Stimulated activated CD8-positive, alpha-beta memory T cell treated with anti-CD3 and anti-CD28 coated beads, Interleukin-7, amount 100 ng/mL, for 48 hours (primary cell): ENCODE data around the gene PRKAB2.
"Not testable (repeated sequence)": the region's sequence is repeated elsewhere in the genome, so short reads cannot be mapped to it uniquely, and the experiment has no call there.

Experiments
- DNase-seq, 2 donors: peaks; one replicate each; pipeline ENCODE4 v3.0.0-alpha.2; 2020; ENCODE audit warnings: low read depth in 1 of 2; ENCODE audit errors: extremely low read depth in 1 of 2

The PRKAB2 gene

GRCh38 chr1:147172168-147173016, at the start of gene PRKAB2:
Gene PRKAB2, minus strand, starts transcription at chr1:147172470. Its CDS starts 326 bp downstream, at chr1:147172144.
- peak; percentile 87 to 88 for DNase-seq

- DNase-seq, result no peak
Observed at GRCh38 chr1:147218606-147219005, 46.3 kb upstream of the PRKAB2 start.

GRCh38 chr1:147217141-147217540, 44.9 kb upstream of the PRKAB2 start:
- no peak for DNase-seq

- DNase-seq, result no peak
Observed at GRCh38 chr1:147216124-147216523, 43.9 kb upstream of the PRKAB2 start.

- DNase-seq, result no peak
Observed at GRCh38 chr1:147215540-147215916, 43.3 kb upstream of the PRKAB2 start.

- no peak for DNase-seq
Observed at GRCh38 chr1:147214842-147215539, 42.7 kb upstream of the PRKAB2 start.

GRCh38 chr1:147214325-147214724, 42.1 kb upstream of the PRKAB2 start:
- DNase-seq, result no peak

- DNase-seq, result no peak
Observed at GRCh38 chr1:147213271-147213670, 41.0 kb upstream of the PRKAB2 start.

GRCh38 chr1:147211577-147211976, 39.3 kb upstream of the PRKAB2 start:
- no peak for DNase-seq

- DNase-seq, result no peak
Observed at GRCh38 chr1:147210987-147211386, 38.7 kb upstream of the PRKAB2 start.

- no peak for DNase-seq
Observed at GRCh38 chr1:147209825-147210821, 37.9 kb upstream of the PRKAB2 start.

- DNase-seq, result no peak
Observed at GRCh38 chr1:147208619-147209018, 36.3 kb upstream of the PRKAB2 start.

GRCh38 chr1:147207192-147207591, 34.9 kb upstream of the PRKAB2 start:
- DNase-seq, result no peak

- DNase-seq, result no peak
Observed at GRCh38 chr1:147204080-147204479, 31.8 kb upstream of the PRKAB2 start.

- DNase-seq, result no peak
Observed at GRCh38 chr1:147202576-147202975, 30.3 kb upstream of the PRKAB2 start.

GRCh38 chr1:147201786-147202185, 29.5 kb upstream of the PRKAB2 start:
- DNase-seq, result no peak

GRCh38 chr1:147201276-147201675, 29.0 kb upstream of the PRKAB2 start:
- DNase-seq, result no peak

GRCh38 chr1:147197324-147197723, 25.1 kb upstream of the PRKAB2 start:
- DNase-seq, result not testable (repeated sequence)

GRCh38 chr1:147189514-147189913, 17.2 kb upstream of the PRKAB2 start:
- no peak for DNase-seq

- no peak for DNase-seq
Observed at GRCh38 chr1:147185432-147185831, 13.2 kb upstream of the PRKAB2 start.
